ENCODE results near the gene STXBP3. TPM values are rescaled to one million over a fixed set of nuclear protein-coding genes. Genes with fewer than 3 reads are reported as not detected.

STXBP3 gene
- total RNA-seq, 1 donor from 2014 or later: 36.7 TPM

DNA sequence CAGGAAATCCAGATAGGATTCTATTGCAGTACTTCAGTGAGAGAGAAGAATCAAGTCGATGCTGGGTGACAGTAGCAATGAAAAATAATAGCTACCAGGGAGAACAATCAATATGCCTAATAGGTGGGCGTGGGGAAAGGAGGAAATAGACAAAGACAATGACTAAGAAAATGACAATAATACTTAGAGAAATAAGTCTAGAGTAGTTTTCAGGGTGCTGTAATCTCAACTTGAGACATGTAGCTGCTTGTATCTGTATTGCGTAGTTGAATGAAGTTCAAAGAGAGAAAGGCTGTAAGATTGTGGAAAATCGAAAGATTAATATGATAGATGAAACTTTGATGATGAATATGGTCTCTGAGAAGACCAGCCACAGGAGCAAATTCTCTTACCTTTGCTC is 2.6 kb downstream of the STXBP3 start:
- TF ChIP-seq, protein P1, sequence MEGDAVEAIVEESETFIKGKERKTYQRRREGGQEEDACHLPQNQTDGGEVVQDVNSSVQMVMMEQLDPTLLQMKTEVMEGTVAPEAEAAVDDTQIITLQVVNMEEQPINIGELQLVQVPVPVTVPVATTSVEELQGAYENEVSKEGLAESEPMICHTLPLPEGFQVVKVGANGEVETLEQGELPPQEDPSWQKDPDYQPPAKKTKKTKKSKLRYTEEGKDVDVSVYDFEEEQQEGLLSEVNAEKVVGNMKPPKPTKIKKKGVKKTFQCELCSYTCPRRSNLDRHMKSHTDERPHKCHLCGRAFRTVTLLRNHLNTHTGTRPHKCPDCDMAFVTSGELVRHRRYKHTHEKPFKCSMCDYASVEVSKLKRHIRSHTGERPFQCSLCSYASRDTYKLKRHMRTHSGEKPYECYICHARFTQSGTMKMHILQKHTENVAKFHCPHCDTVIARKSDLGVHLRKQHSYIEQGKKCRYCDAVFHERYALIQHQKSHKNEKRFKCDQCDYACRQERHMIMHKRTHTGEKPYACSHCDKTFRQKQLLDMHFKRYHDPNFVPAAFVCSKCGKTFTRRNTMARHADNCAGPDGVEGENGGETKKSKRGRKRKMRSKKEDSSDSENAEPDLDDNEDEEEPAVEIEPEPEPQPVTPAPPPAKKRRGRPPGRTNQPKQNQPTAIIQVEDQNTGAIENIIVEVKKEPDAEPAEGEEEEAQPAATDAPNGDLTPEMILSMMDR (conservative IDR thresholded peaks at IDR 0.05; ENCODE audit: low read depth, low read length): no peak
- DNase-seq (ENCODE audit: low read depth): no peak
- no peak overlapping the region for H3K4me3 ChIP-seq (ENCODE audit: low read depth, low read length)

DNA sequence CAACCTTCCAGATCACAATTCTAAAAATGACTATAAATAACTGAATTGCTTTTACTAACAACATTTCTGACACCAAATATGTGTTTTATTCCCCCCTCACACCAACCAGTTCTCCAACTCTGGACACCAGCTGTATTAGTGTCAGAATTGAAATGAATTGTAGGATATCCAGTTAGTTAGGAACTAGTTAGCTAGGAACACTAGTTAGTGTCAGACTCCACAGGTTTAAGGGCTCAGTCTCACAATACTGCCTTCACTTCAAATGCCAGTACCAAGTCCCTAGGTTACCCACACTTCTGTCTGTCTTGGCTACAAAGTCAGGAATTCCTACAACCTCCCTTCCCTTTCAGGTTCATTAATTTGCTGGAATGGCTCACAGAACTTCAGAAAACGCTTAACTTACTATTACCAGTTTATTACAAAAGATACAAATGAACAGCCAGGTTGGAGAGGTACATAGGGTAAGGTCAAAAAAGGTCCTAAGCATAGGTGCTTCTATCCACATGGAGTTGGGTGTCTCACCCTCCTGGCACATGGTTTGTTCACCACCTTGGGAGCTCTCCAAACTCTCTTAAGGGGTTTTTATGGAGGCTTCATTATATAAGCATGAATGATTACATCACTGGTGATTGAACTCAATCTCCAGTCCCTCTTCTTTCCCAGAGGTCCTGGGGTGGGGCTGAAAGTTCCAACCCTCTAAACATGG is 4.2 kb downstream of the STXBP3 start:
- no peak overlapping the region for H3K4me3 ChIP-seq (ENCODE audit: low read depth, low read length)
- TF ChIP-seq, protein P1 (conservative IDR thresholded peaks at IDR 0.05; ENCODE audit: low read depth, low read length): no peak
- DNase-seq (ENCODE audit: low read depth): peak; percentile 69

DNA sequence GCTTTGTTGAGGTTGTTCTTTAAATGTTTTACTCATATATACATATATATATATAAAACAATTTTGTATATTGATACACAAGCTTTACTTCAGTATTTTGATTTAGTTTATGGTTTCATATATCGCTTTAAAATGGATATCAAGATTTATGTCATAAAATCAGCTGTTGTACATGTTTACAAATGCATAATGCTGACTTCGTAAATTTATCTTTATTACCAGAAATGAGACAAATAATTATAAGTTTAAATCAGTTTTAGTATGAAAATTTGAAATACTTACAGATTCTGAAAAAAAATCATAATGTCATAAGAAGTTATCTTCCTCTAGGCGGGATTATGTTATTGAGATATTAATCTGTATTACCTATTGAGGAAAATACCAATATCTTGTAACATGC is 6.9 kb downstream of the STXBP3 start:
- no peak for DNase-seq (ENCODE audit: low read depth)
- TF ChIP-seq, protein P1 (conservative IDR thresholded peaks at IDR 0.05; ENCODE audit: low read depth, low read length): no peak
- H3K4me3 ChIP-seq (ENCODE audit: low read depth, low read length): no peak overlapping the region

DNA sequence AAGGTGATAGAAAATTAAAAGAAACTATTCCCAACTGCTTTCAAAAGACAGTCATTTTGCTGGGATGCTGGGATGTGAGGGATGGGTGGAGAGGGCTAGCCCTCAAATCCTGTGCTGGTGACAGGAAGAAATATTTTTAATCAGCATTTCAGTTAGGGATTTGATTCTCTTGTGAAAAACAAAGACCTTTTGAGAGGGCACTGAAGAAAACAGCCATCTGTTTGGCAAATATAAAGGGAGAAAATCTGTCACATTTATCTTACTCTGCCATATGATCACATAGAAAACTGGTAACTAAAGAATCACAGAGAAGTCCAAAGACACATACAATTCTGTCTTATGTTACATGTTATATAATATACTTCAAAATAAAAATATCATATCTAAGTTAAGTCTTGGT is 12.3 kb downstream of the STXBP3 start:
- TF ChIP-seq, protein P1 (conservative IDR thresholded peaks at IDR 0.05; ENCODE audit: low read depth, low read length): no peak
- no peak overlapping the region for H3K4me3 ChIP-seq (ENCODE audit: low read depth, low read length)
- no peak for DNase-seq (ENCODE audit: low read depth)

DNA sequence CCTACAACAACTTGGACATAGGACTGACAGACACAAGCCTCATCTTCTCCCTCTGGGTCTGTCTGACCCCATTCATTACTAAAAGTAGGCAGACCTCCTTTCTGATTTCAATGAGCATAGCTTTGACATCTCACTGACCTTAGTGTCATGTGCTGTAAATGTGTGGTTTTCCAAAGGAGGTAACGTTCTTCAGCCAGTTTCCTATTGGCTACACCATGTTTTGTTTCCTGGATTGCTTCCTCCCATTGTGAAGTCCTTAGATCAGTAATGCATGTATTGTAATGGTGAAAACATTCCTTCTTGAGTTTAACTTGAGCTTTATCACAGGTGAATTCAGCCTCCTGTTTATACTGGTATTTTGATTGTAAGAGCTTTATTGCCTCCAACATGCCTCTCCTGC is 20.6 kb downstream of the STXBP3 start:
- TF ChIP-seq, protein P1 (conservative IDR thresholded peaks at IDR 0.05; ENCODE audit: low read depth, low read length): no peak
- DNase-seq (ENCODE audit: low read depth): no peak

DNA sequence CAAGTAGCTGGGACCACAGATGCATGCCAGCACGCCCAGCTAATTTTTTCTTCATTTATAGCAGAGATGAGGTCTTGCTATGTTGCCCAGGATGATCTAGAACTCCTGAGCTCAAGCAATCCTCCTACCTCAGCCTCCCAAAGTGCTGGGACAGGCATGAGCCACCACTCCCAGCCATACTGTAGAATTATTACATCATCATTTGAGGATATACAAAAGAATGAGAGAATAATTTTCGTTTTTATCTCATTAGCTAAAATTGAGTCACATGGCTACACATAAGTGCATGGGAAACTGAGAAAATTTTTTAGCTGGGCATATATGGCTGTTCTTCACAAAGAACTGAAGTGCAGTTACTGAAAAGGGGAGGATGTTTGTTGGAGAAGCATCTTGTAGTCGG is 21.2 kb downstream of the STXBP3 start:
- H3K4me3 ChIP-seq (ENCODE audit: low read depth, low read length): no peak overlapping the region
- TF ChIP-seq, protein P1 (conservative IDR thresholded peaks at IDR 0.05; ENCODE audit: low read depth, low read length): no peak
- no peak for DNase-seq (ENCODE audit: low read depth)

More for the DNA sequence above, 20.6 kb downstream of the STXBP3 start:
- no peak overlapping the region for H3K4me3 ChIP-seq (ENCODE audit: low read depth, low read length)

DNA sequence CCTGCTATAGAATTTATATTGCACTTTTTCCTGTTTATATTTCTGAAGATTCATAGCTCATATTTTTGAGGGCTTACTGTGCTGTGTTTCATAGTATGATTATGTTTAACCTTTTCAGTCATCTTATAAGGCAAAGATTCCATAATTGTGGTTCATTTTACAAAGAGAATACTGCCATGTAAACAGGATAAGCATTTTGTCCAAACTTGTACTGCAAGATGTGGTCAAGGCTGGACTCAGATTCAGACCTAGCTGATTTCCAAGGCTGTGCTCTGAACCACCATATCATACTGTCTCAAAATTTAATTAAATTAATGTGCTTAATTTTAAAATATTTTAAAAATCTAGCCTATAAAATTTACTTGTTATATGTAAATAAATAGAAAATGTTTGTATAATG is 31.4 kb downstream of the STXBP3 start:
- H3K4me3 ChIP-seq (ENCODE audit: low read depth, low read length): no peak overlapping the region

More for the DNA sequence above, 31.4 kb downstream of the STXBP3 start:
- no peak for DNase-seq (ENCODE audit: low read depth)
- TF ChIP-seq, protein P1 (conservative IDR thresholded peaks at IDR 0.05; ENCODE audit: low read depth, low read length): no peak

Data from epithelial cell of proximal tubule (primary cell).